Pancreas (tissue), 10 donors: ENCODE results near the gene NPR3. TPM values are rescaled to one million over a fixed set of nuclear protein-coding genes. Genes with fewer than 3 reads are reported as not detected.

Experiments
- ATAC-seq, 4 donors: fragments of 200-7000 bp; cut with Tn5 transposase; one replicate each; pipeline versions ENCODE4 v1.8.0 to v1.9.1; 2020; ENCODE audit warnings: mild to moderate bottlenecking in 4 of 4, moderate library complexity in 4 of 4
- DNase-seq, 6 donors: peaks; one replicate each; pipeline ENCODE4 v3.0.0-alpha.2; 2020
- FAIRE-seq: peaks from 2 replicates; lab custom pipeline; 2012; peaks lifted over from hg19 to GRCh38; lab: Jason Lieb, UNC
- H3K27ac ChIP-seq, 4 donors: fragments of 200-600 bp; sonication (generic); 1 replicate in 3 of 4; 2 replicates in 1 of 4; pipeline versions ENCODE4 v1.5.0 to v1.8.0; 2020
- H3K27me3 ChIP-seq, 4 donors: fragments of 200-600 bp; one replicate each; pipeline ENCODE4 v1.8.0; 2021
- H3K36me3 ChIP-seq, 3 donors: fragments of 200-600 bp; sonication (generic) in 1 of 3; one replicate each; pipeline versions ENCODE4 v1.5.0 to v1.8.0; 2020 to 2021
- H3K4me1 ChIP-seq, 3 donors: fragments of 200-600 bp; one replicate each; pipeline ENCODE4 v1.8.0; 2021
- H3K4me3 ChIP-seq, 4 donors: fragments of 200-600 bp; sonication (generic) in 2 of 4; one replicate each; pipeline versions ENCODE4 v1.5.0 to v1.8.0; 2020 to 2021
- H3K9me3 ChIP-seq, 4 donors: fragments of 200-600 bp; one replicate each; pipeline ENCODE4 v1.8.0; 2021
- CTCF ChIP-seq, 4 donors: fragments of 200-600 bp; sonication (generic) in 3 of 4; IDR thresholded peaks; one replicate each; pipeline versions ENCODE4 v1.5.0 to v1.8.0; 2021; ENCODE audit warnings: antibody characterized with exemption in 4 of 4
- WGBS, 2 donors: extraction: QIAGEN DNeasy Blood & Tissue Kit; methylation state at CpG; one replicate each; pipeline ENCODE4 v1.1.7; 2013; 5-methylcytosine and 5-hydroxymethylcytosine counted together
- intact Hi-C, 3 donors: fragments of 100-400 bp; cut with DNase I; formaldehyde crosslinking; loops; one replicate each; pipeline versions ENCODE4 v1.11.1 to v1.14.2; 2022
- polyA plus RNA-seq, 2 donors: library from polyadenylated mRNA; stranded (reverse); fragments of 200-250 nt; gene quantifications; one replicate each; pipeline ENCODE4 v1.2.3, GENCODE V29; 2013
- total RNA-seq, 6 donors: library from RNA; stranded (reverse); fragmentation: NEBNext Ultra II Directional in 4 of 6; extraction: Animal tissue kit (Norgen Biotek cat#: 25700) in 4 of 6; gene quantifications; one replicate each; pipeline versions ENCODE4 v1.2.1 to v1.2.4, GENCODE V29; 2021 to 2023
- donor health status: healthy with polysubstance abuse.
- donor health status: DM: no; HTN: no; CAD: no; lungs with moderate emphysema.
- donor health status: DM: no; HTN: no; CAD: no.
- donor health status: control.
- donor health status: control.
- donor health status: Bipolar disorder and iron deficiency.
- donor health status: DM: yes; HTN: yes; CAD: no.
- donor health status: DM: no; HTN: no; CAD: no.
- donor health status: DM: no; HTN: no; CAD: no.
- donor health status: DM: yes; HTN: yes; CAD: no.

NPR3 gene
- total and polyA plus RNA-seq, 8 donors = 0.25 to 1.3 (median 0.54) TPM

- FAIRE-seq = no peak
- Histone ChIP-seq H3K27ac (no peak overlapping the region), H3K4me1 (no peaks in the 10 kb centered on the region), H3K27me3 (no peaks in the 10 kb centered on the region), H3K36me3 (no peaks in the 10 kb centered on the region), H3K9me3 (no peaks in the 10 kb centered on the region), H3K4me3 (no peak overlapping the region)
- no peak for TF ChIP-seq CTCF (IDR thresholded peaks at IDR 0.05)
- intact Hi-C loops = loop anchor here in 1 of 3 donors (10.0 kb wide), 1 partner anchor 126 kb away; the partner anchor contains the start of gene NPR3
- no peak for ATAC-seq
- WGBS, 2 donors = 75 to 86% methylated on average over 3 of the region's 3 CpGs
- no peak for DNase-seq
Measured at GRCh38 chr5:32840606-32841005, 129.5 kb downstream of the NPR3 start.

Other genes with a start within 250 kb of the NPR3 start
- 10 to 100 TPM; 42.5 to 91.7 (median 62.2) TPM for gene SUB1, start 125.8 kb upstream of the NPR3 start, total RNA-seq
- 10 to 100 TPM; 50.7 to 87.1 TPM for gene SUB1, start 125.8 kb upstream of the NPR3 start, polyA plus RNA-seq